ENCODE measurements around the gene SERPINA1.

- no peak for TF ChIP-seq CTCF (IDR thresholded peaks at IDR 0.05 in 2 of 3, conservative IDR thresholded peaks at IDR 0.05 in 1 of 3; ENCODE audit: borderline replicate concordance in 1 of 3, insufficient read depth in 1 of 3, low read depth in 2 of 3, low read length in 2 of 3)
- no peak for TF ChIP-seq JUND (IDR thresholded peaks at IDR 0.05)
- no peak for TF ChIP-seq POLR2A (IDR thresholded peaks at IDR 0.05; ENCODE audit: borderline replicate concordance, extremely low read depth, insufficient read depth, insufficient read length)
- 0 out of 2 replicates have a peak, but pooled peaks have one; percentile 47 for TF ChIP-seq POLR2AphosphoS5 (IDR thresholded peaks at IDR 0.05; ENCODE audit: low read depth, low read length)
- TF ChIP-seq REST (IDR thresholded peaks at IDR 0.05; ENCODE audit: low read depth) = no peak
- TF ChIP-seq ZNF274 (IDR thresholded peaks at IDR 0.05; ENCODE audit: low read depth, low read length) = no peak
- peak; percentile 36; the same call in 1 of the 2 replicates for TF ChIP-seq SP1 (IDR thresholded peaks at IDR 0.05; ENCODE audit: low read depth)
- no peak for TF ChIP-seq RAD21 (IDR thresholded peaks at IDR 0.05; ENCODE audit: low read depth)
- TF ChIP-seq CEBPB (IDR thresholded peaks at IDR 0.05; ENCODE audit: low read depth) = no peak
- no peak for TF ChIP-seq EZH2 (IDR thresholded peaks at IDR 0.05)
- TF ChIP-seq, protein P1, sequence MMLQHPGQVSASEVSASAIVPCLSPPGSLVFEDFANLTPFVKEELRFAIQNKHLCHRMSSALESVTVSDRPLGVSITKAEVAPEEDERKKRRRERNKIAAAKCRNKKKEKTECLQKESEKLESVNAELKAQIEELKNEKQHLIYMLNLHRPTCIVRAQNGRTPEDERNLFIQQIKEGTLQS (IDR thresholded peaks at IDR 0.05) = no peak
- TF ChIP-seq EZH2phosphoT487 (IDR thresholded peaks at IDR 0.05; ENCODE audit: borderline replicate concordance) = no peak
Measured at GRCh38 chr14:94390372-94391086, 2.1 kb upstream of the SERPINA1 start.

Measured in HCT116 (cell line).